ES-I3 (cell line): ENCODE data around the gene MAGI2.

Experiments
- H3K36me3 ChIP-seq: 2 replicates; pipeline ENCODE4 v1.6.1; 2013; ENCODE audit warnings: mild to moderate bottlenecking, low read length, control low read depth, moderate library complexity; ENCODE audit not compliant: insufficient read depth
- H3K4me1 ChIP-seq: 2 replicates; pipeline ENCODE4 v1.6.1; 2013; ENCODE audit warnings: mild to moderate bottlenecking, control low read depth, low read length; ENCODE audit not compliant: insufficient read depth
- H3K9ac ChIP-seq: 2 replicates; pipeline ENCODE4 v1.6.1; 2013; ENCODE audit warnings: low read depth, mild to moderate bottlenecking, low read length, moderate library complexity
- H3K9me3 ChIP-seq: 2 replicates; pipeline ENCODE4 v1.6.1; 2013; ENCODE audit warnings: mild to moderate bottlenecking, low read length, moderate library complexity; ENCODE audit not compliant: control insufficient read depth, insufficient read depth

Gene MAGI2

GRCh38 chr7:79329464-79329863 lies 124.0 kb downstream of the MAGI2 start:
- Histone ChIP-seq H3K9me3 (no peaks in the 10 kb centered on the region), H3K4me1 (no peaks in the 10 kb centered on the region), H3K36me3 (no peaks in the 10 kb centered on the region), H3K9ac (no peak overlapping the region)

- Histone ChIP-seq H3K9me3 (no peaks in the 10 kb centered on the region), H3K4me1 (peaks cover 9% of the 10 kb centered on the region; the same call in 1 of the 2 replicates), H3K9ac (no peak overlapping the region), H3K36me3 (no peaks in the 10 kb centered on the region)
These were observed 132.6 kb downstream of the MAGI2 start for GRCh38 chr7:79320741-79321473.

GRCh38 chr7:79319369-79319768 lies 134.1 kb downstream of the MAGI2 start:
- H3K4me1 ChIP-seq: peaks cover 9% of the 10 kb centered on the region; the same call in 1 of the 2 replicates
- H3K9me3 ChIP-seq: no peaks in the 10 kb centered on the region
- H3K9ac ChIP-seq: no peak overlapping the region
- no peaks in the 10 kb centered on the region for H3K36me3 ChIP-seq

GRCh38 chr7:79317728-79318127 lies 135.7 kb downstream of the MAGI2 start:
- Histone ChIP-seq H3K9me3 (no peaks in the 10 kb centered on the region), H3K9ac (no peak overlapping the region), H3K4me1 (peaks cover 9% of the 10 kb centered on the region; the same call in 1 of the 2 replicates), H3K36me3 (no peaks in the 10 kb centered on the region)

GRCh38 chr7:79312022-79312421 lies 141.4 kb downstream of the MAGI2 start:
- no peaks in the 10 kb centered on the region for H3K36me3 ChIP-seq
- H3K4me1 ChIP-seq: no peaks in the 10 kb centered on the region
- H3K9me3 ChIP-seq: no peaks in the 10 kb centered on the region
- no peak overlapping the region for H3K9ac ChIP-seq

- Histone ChIP-seq H3K9ac (no peak overlapping the region), H3K9me3 (no peaks in the 10 kb centered on the region), H3K36me3 (no peaks in the 10 kb centered on the region), H3K4me1 (no peaks in the 10 kb centered on the region)
These were observed 145.3 kb downstream of the MAGI2 start for GRCh38 chr7:79308192-79308591.

- Histone ChIP-seq H3K36me3 (no peaks in the 10 kb centered on the region), H3K9me3 (no peaks in the 10 kb centered on the region), H3K4me1 (no peaks in the 10 kb centered on the region), H3K9ac (no peak overlapping the region)
These were observed 146.1 kb downstream of the MAGI2 start for GRCh38 chr7:79307376-79307775.

- H3K4me1 ChIP-seq: no peaks in the 10 kb centered on the region
- no peaks in the 10 kb centered on the region for H3K9me3 ChIP-seq
- no peaks in the 10 kb centered on the region for H3K36me3 ChIP-seq
- H3K9ac ChIP-seq: no peak overlapping the region
These were observed 148.8 kb downstream of the MAGI2 start for GRCh38 chr7:79304711-79305110.

- no peaks in the 10 kb centered on the region for H3K4me1 ChIP-seq
- no peaks in the 10 kb centered on the region for H3K36me3 ChIP-seq
- H3K9ac ChIP-seq: no peak overlapping the region
- H3K9me3 ChIP-seq: no peaks in the 10 kb centered on the region
These were observed 151.2 kb downstream of the MAGI2 start for GRCh38 chr7:79302293-79302692.

- Histone ChIP-seq H3K36me3 (no peaks in the 10 kb centered on the region), H3K9me3 (no peaks in the 10 kb centered on the region), H3K9ac (no peak overlapping the region), H3K4me1 (no peaks in the 10 kb centered on the region)
These were observed 152.0 kb downstream of the MAGI2 start for GRCh38 chr7:79301419-79301818.

- H3K36me3 ChIP-seq: no peaks in the 10 kb centered on the region
- no peaks in the 10 kb centered on the region for H3K4me1 ChIP-seq
- no peak overlapping the region for H3K9ac ChIP-seq
- no peaks in the 10 kb centered on the region for H3K9me3 ChIP-seq
These were observed 152.9 kb downstream of the MAGI2 start for GRCh38 chr7:79300573-79300972.

GRCh38 chr7:79298145-79298760 lies 155.2 kb downstream of the MAGI2 start:
- no peaks in the 10 kb centered on the region for H3K36me3 ChIP-seq
- peaks cover 5% of the 10 kb centered on the region; the same call in 1 of the 2 replicates for H3K4me1 ChIP-seq
- H3K9ac ChIP-seq: no peak overlapping the region
- H3K9me3 ChIP-seq: no peaks in the 10 kb centered on the region

GRCh38 chr7:79296553-79297320 lies 156.7 kb downstream of the MAGI2 start:
- H3K36me3 ChIP-seq: no peaks in the 10 kb centered on the region
- H3K9ac ChIP-seq: no peak overlapping the region
- H3K4me1 ChIP-seq: peaks cover 5% of the 10 kb centered on the region; the same call in 1 of the 2 replicates
- no peaks in the 10 kb centered on the region for H3K9me3 ChIP-seq

- H3K4me1 ChIP-seq: peaks cover 5% of the 10 kb centered on the region; the same call in 1 of the 2 replicates
- no peak overlapping the region for H3K9ac ChIP-seq
- H3K36me3 ChIP-seq: no peaks in the 10 kb centered on the region
- H3K9me3 ChIP-seq: no peaks in the 10 kb centered on the region
These were observed 159.8 kb downstream of the MAGI2 start for GRCh38 chr7:79293655-79294142.
